SK-N-SH treated with all-trans-retinoic acid at 6 μM for 48 hours (cell line): Measurements from ENCODE around the gene CDC14A.

ENCODE experiments used
- ARNTL ChIP-seq: fragments of 450-650 bp; formaldehyde crosslinking; IDR thresholded peaks from 2 replicates; pipeline ENCODE4 v1.5.0; 2020; ENCODE audit warnings: low read depth, mild to moderate bottlenecking, moderate library complexity, borderline replicate concordance
- BACH2 ChIP-seq: fragments of 250-450 bp; sonication (Bioruptor Pico); IDR thresholded peaks from 2 replicates; pipeline ENCODE4 v1.9.0; 2021; ENCODE audit warnings: mild to moderate bottlenecking, borderline replicate concordance
- ISL1 ChIP-seq: fragments of 250-450 bp; sonication (Bioruptor Pico); IDR thresholded peaks from 2 replicates; pipeline ENCODE4 v2.1.2; 2022; ENCODE audit warnings: mild to moderate bottlenecking, moderate library complexity
- ZFP3 ChIP-seq: fragments of 250-450 bp; sonication (Bioruptor Pico); IDR thresholded peaks from 2 replicates; pipeline ENCODE4 v1.5.0; 2020; ENCODE audit warnings: mild to moderate bottlenecking, moderate library complexity
- ZFP30 ChIP-seq: fragments of 450-650 bp; formaldehyde crosslinking; IDR thresholded peaks from 2 replicates; pipeline ENCODE4 v1.5.0; 2022; ENCODE audit warnings: mild to moderate bottlenecking, moderate library complexity
- TF ChIP-seq, protein P1 (sequence below): fragments of 250-450 bp; sonication (Bioruptor Pico); IDR thresholded peaks from 2 replicates; pipeline ENCODE4 v1.5.0; 2020; ENCODE audit warnings: mild to moderate bottlenecking, moderate library complexity
- TF ChIP-seq, protein P2 (sequence below): fragments of 250-450 bp; sonication (Bioruptor Pico); IDR thresholded peaks from 2 replicates; pipeline ENCODE4 v1.5.1; 2020; ENCODE audit warnings: low read depth, mild to moderate bottlenecking, moderate library complexity
- TF ChIP-seq, protein P3 (sequence below): fragments of 250-450 bp; sonication (Bioruptor Pico); IDR thresholded peaks from 2 replicates; pipeline ENCODE4 v1.8.0; 2020; ENCODE audit warnings: mild to moderate bottlenecking, moderate library complexity, borderline replicate concordance

DNA sequence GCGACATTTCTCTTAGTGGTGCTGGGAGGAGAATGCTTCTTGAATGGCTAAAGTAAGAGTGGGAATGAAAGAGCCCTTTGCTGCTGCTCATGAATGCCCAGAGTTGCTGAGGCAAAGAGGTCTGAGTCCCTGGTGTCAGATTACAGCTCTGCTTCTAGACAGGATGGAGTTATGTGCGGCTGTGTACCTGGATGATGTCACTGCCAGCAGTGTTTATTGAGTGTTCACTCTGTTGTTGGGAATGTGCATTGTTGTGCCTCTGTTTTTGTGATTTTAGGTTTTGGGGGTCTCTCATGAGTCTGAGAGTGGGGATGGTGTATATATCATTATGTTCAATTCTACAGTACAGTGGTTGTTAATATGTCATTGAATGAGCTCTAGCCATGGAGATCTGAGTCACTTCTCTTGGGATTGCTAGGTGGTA lies 2.7 kb downstream of the CDC14A start:
- TF ChIP-seq ZFP30 (CRISPR knock-in tag): no peak
- TF ChIP-seq, protein P1, sequence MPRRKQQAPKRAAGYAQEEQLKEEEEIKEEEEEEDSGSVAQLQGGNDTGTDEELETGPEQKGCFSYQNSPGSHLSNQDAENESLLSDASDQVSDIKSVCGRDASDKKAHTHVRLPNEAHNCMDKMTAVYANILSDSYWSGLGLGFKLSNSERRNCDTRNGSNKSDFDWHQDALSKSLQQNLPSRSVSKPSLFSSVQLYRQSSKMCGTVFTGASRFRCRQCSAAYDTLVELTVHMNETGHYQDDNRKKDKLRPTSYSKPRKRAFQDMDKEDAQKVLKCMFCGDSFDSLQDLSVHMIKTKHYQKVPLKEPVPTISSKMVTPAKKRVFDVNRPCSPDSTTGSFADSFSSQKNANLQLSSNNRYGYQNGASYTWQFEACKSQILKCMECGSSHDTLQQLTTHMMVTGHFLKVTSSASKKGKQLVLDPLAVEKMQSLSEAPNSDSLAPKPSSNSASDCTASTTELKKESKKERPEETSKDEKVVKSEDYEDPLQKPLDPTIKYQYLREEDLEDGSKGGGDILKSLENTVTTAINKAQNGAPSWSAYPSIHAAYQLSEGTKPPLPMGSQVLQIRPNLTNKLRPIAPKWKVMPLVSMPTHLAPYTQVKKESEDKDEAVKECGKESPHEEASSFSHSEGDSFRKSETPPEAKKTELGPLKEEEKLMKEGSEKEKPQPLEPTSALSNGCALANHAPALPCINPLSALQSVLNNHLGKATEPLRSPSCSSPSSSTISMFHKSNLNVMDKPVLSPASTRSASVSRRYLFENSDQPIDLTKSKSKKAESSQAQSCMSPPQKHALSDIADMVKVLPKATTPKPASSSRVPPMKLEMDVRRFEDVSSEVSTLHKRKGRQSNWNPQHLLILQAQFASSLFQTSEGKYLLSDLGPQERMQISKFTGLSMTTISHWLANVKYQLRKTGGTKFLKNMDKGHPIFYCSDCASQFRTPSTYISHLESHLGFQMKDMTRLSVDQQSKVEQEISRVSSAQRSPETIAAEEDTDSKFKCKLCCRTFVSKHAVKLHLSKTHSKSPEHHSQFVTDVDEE (CRISPR knock-in tag): no peak
- TF ChIP-seq ZFP3 (CRISPR knock-in tag): no peak
- TF ChIP-seq ISL1 (CRISPR knock-in tag): no peak
- no peak for TF ChIP-seq BACH2 (CRISPR knock-in tag)
- TF ChIP-seq, protein P2, sequence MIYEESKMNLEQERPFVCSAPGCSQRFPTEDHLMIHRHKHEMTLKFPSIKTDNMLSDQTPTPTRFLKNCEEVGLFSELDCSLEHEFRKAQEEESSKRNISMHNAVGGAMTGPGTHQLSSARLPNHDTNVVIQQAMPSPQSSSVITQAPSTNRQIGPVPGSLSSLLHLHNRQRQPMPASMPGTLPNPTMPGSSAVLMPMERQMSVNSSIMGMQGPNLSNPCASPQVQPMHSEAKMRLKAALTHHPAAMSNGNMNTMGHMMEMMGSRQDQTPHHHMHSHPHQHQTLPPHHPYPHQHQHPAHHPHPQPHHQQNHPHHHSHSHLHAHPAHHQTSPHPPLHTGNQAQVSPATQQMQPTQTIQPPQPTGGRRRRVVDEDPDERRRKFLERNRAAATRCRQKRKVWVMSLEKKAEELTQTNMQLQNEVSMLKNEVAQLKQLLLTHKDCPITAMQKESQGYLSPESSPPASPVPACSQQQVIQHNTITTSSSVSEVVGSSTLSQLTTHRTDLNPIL: no peak
- no peak for TF ChIP-seq ARNTL (CRISPR knock-in tag)
- TF ChIP-seq, protein P3, sequence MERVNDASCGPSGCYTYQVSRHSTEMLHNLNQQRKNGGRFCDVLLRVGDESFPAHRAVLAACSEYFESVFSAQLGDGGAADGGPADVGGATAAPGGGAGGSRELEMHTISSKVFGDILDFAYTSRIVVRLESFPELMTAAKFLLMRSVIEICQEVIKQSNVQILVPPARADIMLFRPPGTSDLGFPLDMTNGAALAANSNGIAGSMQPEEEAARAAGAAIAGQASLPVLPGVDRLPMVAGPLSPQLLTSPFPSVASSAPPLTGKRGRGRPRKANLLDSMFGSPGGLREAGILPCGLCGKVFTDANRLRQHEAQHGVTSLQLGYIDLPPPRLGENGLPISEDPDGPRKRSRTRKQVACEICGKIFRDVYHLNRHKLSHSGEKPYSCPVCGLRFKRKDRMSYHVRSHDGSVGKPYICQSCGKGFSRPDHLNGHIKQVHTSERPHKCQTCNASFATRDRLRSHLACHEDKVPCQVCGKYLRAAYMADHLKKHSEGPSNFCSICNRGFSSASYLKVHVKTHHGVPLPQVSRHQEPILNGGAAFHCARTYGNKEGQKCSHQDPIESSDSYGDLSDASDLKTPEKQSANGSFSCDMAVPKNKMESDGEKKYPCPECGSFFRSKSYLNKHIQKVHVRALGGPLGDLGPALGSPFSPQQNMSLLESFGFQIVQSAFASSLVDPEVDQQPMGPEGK (CRISPR knock-in tag): no peak
